ENCODE measurements around the gene MYMX.

MYMX gene

DNA sequence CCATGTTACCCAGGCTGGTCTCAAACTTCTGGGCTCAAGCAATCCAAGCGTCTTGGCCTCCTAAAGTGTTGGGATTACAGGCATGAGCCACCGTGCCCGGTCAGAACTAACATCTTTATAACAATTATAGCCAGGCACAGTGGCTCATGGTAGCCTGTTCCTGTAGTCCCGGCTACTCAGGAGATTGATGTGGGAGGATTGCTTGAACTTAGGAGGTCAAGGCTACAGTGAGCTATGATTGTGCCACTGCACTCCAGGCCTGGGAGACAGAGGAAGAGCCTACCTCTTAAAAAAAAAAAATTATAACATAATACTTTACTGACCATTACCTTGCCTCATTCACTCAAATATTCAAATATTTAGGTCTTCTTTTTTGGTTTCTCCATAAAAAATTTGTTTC is 16.8 kb upstream of the MYMX start:
- H3K4me1 ChIP-seq (ENCODE audit: control insufficient read depth, insufficient read depth, low read length), result no peaks in the 10 kb centered on the region
- TF ChIP-seq ZNF335 (tag by site-specific recombination; conservative IDR thresholded peaks at IDR 0.05), result no peak
- TF ChIP-seq ZNF169 (tag by site-specific recombination; IDR thresholded peaks at IDR 0.05), result no peak
- TF ChIP-seq ZNF292 (tag by site-specific recombination; IDR thresholded peaks at IDR 0.05; ENCODE audit: borderline replicate concordance, low read depth), result no peak
- TF ChIP-seq ZNF530 (tag by site-specific recombination; IDR thresholded peaks at IDR 0.05; ENCODE audit: low read depth), result no peak
- TF ChIP-seq ZNF19 (tag by site-specific recombination; IDR thresholded peaks at IDR 0.05; ENCODE audit: low read depth), result no peak
- no peak for TF ChIP-seq ZNF274 (IDR thresholded peaks at IDR 0.05; ENCODE audit: low read length)
- no peak for TF ChIP-seq ZNF274 (tag by site-specific recombination; IDR thresholded peaks at IDR 0.05; ENCODE audit: borderline replicate concordance)
- H3K36me3 ChIP-seq (ENCODE audit: control insufficient read depth in 2 of 2, insufficient read depth in 1 of 2, low read length in 2 of 2), result no peaks in the 10 kb centered on the region
- CTCF ChIA-PET, result interaction anchor here (0.8 to 2.1 kb wide), 3 partner anchors 27 to 37 kb away, joined by 4 to 10 read pairs (median 6); no protein-coding TSS in a partner anchor
- no peak overlapping the region for H3K4me3 ChIP-seq (ENCODE audit: low read depth, low read length)
- H3K9me3 ChIP-seq (ENCODE audit: control insufficient read depth, insufficient read depth, low read depth, low read length), result no peaks in the 10 kb centered on the region
- POLR2A ChIA-PET, result interaction anchor here (1.5 kb wide), 1 partner anchor 9 kb away, joined by 3 read pairs; no protein-coding TSS in a partner anchor
- H3K27ac ChIP-seq (ENCODE audit: extremely low read depth, low read depth, low read length), result no peak overlapping the region

DNA sequence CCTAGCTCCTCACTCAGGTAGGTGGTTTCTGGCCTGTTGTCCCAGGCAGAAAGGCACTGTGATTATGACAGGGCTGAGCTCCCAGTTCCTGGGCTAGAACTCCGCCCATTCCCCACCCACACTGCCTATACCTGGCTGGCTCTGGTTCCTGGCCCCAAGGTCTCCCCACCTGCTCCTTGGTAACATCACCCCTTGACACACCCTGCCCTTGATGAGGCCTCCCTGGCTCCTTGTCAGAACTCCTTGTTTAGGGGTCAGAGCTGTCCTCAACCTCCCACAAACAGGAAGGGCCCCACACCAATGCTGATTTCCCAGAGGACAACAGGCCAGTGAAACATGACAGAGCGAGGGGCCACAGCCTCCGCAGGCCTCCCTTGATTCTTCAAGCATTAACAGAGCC is 15.5 kb upstream of the MYMX start:
- Histone ChIP-seq H3K27ac (ENCODE audit: extremely low read depth, low read depth, low read length) (no peak overlapping the region), H3K4me1 (ENCODE audit: control insufficient read depth, insufficient read depth, low read length) (no peaks in the 10 kb centered on the region), H3K4me3 (ENCODE audit: low read depth, low read length) (no peak overlapping the region), H3K36me3 (ENCODE audit: control insufficient read depth in 2 of 2, insufficient read depth in 1 of 2, low read length in 2 of 2) (no peaks in the 10 kb centered on the region), H3K9me3 (ENCODE audit: control insufficient read depth, insufficient read depth, low read depth, low read length) (no peaks in the 10 kb centered on the region)
- ChIA-PET POLR2A (interaction anchor here (0.8 to 1.5 kb wide), 2 partner anchors 8 to 47 kb away, joined by 3 read pairs; no protein-coding TSS in a partner anchor), CTCF (interaction anchor here (0.6 to 2.1 kb wide), 6 partner anchors 8 to 110 kb away, joined by 3 to 10 read pairs (median 4); no protein-coding TSS in a partner anchor)
- TF ChIP-seq TCF7L2 (IDR thresholded peaks at IDR 0.05; ENCODE audit: borderline replicate concordance, low read depth, low read length), result no peak
- no peak for TF ChIP-seq ZNF791 (tag by site-specific recombination; IDR thresholded peaks at IDR 0.05)
- no peak for TF ChIP-seq SP3 (tag by site-specific recombination; IDR thresholded peaks at IDR 0.05)
- TF ChIP-seq KLF1 (tag by site-specific recombination; IDR thresholded peaks at IDR 0.05), result peak; percentile 17; the same call in 1 of the 2 replicates
- TF ChIP-seq ZBTB48 (tag by site-specific recombination; IDR thresholded peaks at IDR 0.05), result 0 out of 2 replicates have a peak, but pooled peaks have one; percentile 27

DNA sequence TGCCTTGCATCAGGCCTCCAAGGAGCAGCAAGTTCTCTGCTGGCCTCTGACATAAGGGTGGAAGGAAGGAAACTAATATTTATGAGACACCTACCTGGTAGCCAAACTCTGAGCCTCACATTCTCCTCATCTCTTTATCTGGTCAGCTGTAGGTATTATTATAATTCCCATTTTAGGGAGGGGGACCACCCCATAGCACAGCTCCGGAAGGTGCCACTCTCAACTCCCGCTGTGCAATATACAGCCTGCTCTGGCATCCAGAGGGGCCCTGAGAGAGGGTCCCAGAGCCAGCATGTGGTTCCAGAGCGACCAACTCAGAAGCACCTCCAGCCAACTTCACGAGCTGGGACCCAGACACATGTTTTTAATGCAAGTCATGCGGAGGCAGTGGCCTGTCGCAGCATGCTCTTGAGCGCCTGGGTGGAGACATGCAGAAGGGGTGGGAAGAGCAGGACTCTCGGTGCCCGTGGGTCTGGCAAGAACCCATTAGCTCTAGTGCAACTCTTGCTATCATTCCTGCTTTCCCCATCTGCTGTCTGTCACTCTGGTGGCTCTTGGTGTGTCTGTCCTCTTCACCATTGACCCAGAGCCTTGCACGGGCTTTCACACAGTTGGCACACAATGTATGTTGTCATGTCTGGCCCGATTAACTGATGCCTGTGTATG is 15.0 kb upstream of the MYMX start:
- CTCF ChIA-PET, result interaction anchor here (0.6 to 1.9 kb wide), 4 partner anchors 7 to 110 kb away, joined by 3 to 6 read pairs (median 4); no protein-coding TSS in a partner anchor
- H3K27ac ChIP-seq (ENCODE audit: extremely low read depth, low read depth, low read length), result no peak overlapping the region
- H3K4me1 ChIP-seq (ENCODE audit: control insufficient read depth, insufficient read depth, low read length), result no peaks in the 10 kb centered on the region
- no peak overlapping the region for H3K4me3 ChIP-seq (ENCODE audit: low read depth, low read length)
- POLR2A ChIA-PET, result interaction anchor here (1.7 kb wide), 1 partner anchor 45 kb away, joined by 6 read pairs; the partner anchor contains the start of gene HSP90AB1
- no peaks in the 10 kb centered on the region for H3K9me3 ChIP-seq (ENCODE audit: control insufficient read depth, insufficient read depth, low read depth, low read length)
- TF ChIP-seq, protein P1, sequence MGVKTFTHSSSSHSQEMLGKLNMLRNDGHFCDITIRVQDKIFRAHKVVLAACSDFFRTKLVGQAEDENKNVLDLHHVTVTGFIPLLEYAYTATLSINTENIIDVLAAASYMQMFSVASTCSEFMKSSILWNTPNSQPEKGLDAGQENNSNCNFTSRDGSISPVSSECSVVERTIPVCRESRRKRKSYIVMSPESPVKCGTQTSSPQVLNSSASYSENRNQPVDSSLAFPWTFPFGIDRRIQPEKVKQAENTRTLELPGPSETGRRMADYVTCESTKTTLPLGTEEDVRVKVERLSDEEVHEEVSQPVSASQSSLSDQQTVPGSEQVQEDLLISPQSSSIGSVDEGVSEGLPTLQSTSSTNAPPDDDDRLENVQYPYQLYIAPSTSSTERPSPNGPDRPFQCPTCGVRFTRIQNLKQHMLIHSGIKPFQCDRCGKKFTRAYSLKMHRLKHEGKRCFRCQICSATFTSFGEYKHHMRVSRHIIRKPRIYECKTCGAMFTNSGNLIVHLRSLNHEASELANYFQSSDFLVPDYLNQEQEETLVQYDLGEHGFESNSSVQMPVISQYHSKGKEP (tag by site-specific recombination; IDR thresholded peaks at IDR 0.05), result peak; percentile 80
- no peak for TF ChIP-seq ZNF423 (tag by site-specific recombination; IDR thresholded peaks at IDR 0.05)
- TF ChIP-seq ZNF341 (tag by site-specific recombination; IDR thresholded peaks at IDR 0.05; ENCODE audit: low read depth), result peak; percentile 58
- no peak for TF ChIP-seq ZNF19 (tag by site-specific recombination; IDR thresholded peaks at IDR 0.05; ENCODE audit: low read depth)
- 0 out of 2 replicates have a peak, but pooled peaks have one; percentile 19 for TF ChIP-seq ZIC2 (tag by site-specific recombination; IDR thresholded peaks at IDR 0.05)
- TF ChIP-seq ZNF416 (tag by site-specific recombination; IDR thresholded peaks at IDR 0.05), result no peak
- no peaks in the 10 kb centered on the region for H3K36me3 ChIP-seq (ENCODE audit: control insufficient read depth in 2 of 2, insufficient read depth in 1 of 2, low read length in 2 of 2)

Measured in HEK293 (cell line).